Fibroblast of lung (primary cell): ENCODE measurements around the gene TNFRSF18. TPM values are rescaled to one million over a fixed set of nuclear protein-coding genes. Genes with fewer than 3 reads are reported as not detected.

Source experiments
- DNase-seq, 2 donors: peaks; one replicate each; pipeline versions ENCODE4 v3.0.0 to v3.0.0-alpha.2; 2010; ENCODE audit warnings: low read depth in 2 of 2
- H2AFZ ChIP-seq: 2 replicates; pipeline ENCODE4 v1.5.1; 2012; ENCODE audit warnings: low read length, control low read depth, inconsistent platforms
- H3K27ac ChIP-seq: 2 replicates; pipeline ENCODE4 v1.5.1; 2011; ENCODE audit warnings: low read length, control low read depth; ENCODE audit not compliant: insufficient read depth
- H3K27me3 ChIP-seq: 2 replicates; pipeline ENCODE4 v1.5.1; 2011; ENCODE audit warnings: mild to moderate bottlenecking, low read length; ENCODE audit not compliant: control insufficient read depth, insufficient read depth
- H3K36me3 ChIP-seq: 2 replicates; pipeline ENCODE4 v1.5.1; 2011; ENCODE audit warnings: low read length; ENCODE audit not compliant: control insufficient read depth, insufficient read depth
- H3K4me1 ChIP-seq: 2 replicates; pipeline ENCODE4 v1.5.1; 2011; ENCODE audit warnings: low read length; ENCODE audit not compliant: control insufficient read depth, insufficient read depth; ENCODE audit errors: extremely low read depth
- H3K4me2 ChIP-seq: 2 replicates; pipeline ENCODE4 v1.5.1; 2011; ENCODE audit warnings: low read length, control low read depth; ENCODE audit not compliant: insufficient read depth; ENCODE audit errors: extremely low read depth
- H3K4me3 ChIP-seq, 4 experiments: fragments of 200-600 bp in 1 of 4; sonication (generic) in 1 of 4; replicated peaks in 1 of 4; 2 replicates each; pipeline ENCODE4 v1.5.1; 2011 to 2016; ENCODE audit warnings: low read length in 4 of 4, low read depth in 3 of 4, mild to moderate bottlenecking in 3 of 4, control low read depth in 2 of 4, inconsistent platforms in 1 of 4, mixed read lengths in 1 of 4; ENCODE audit not compliant: insufficient read depth in 1 of 4; ENCODE audit errors: control extremely low read depth in 1 of 4
- H3K79me2 ChIP-seq: 2 replicates; pipeline ENCODE4 v1.5.1; 2012; ENCODE audit warnings: mild to moderate bottlenecking, low read length, inconsistent platforms; ENCODE audit not compliant: control insufficient read depth, insufficient read depth
- H3K9ac ChIP-seq: 2 replicates; pipeline ENCODE4 v1.5.1; 2011; ENCODE audit warnings: mild to moderate bottlenecking, low read length, control low read depth; ENCODE audit not compliant: insufficient read depth
- H3K9me3 ChIP-seq: 2 replicates; pipeline ENCODE4 v1.5.1; 2012; ENCODE audit warnings: low read depth, low read length; ENCODE audit not compliant: control insufficient read depth, insufficient read depth
- H4K20me1 ChIP-seq: 2 replicates; pipeline ENCODE4 v1.5.1; 2011; ENCODE audit warnings: low read length; ENCODE audit not compliant: control insufficient read depth, insufficient read depth; ENCODE audit errors: extremely low read depth
- EZH2 ChIP-seq: IDR thresholded peaks from 2 replicates; pipeline ENCODE4 v1.5.1; 2012; ENCODE audit warnings: low read length, control low read depth, mild to moderate bottlenecking; ENCODE audit errors: missing control alignments
- polyA plus RNA-seq, 2 donors: library from polyadenylated mRNA; depleted of rRNA in 1 of 2; stranded (reverse) in 1 of 2; unstranded in 1 of 2; fragments of >200 nt; gene quantifications; 2 replicates each; pipeline ENCODE4 v1.2.1, GENCODE V29; 2011 to 2012; ENCODE audit warnings: missing spikeins in 1 of 2
- total RNA-seq: library from RNA; depleted of rRNA; stranded (reverse); fragments of >200 nt; gene quantifications from 2 replicates; pipeline ENCODE4 v1.2.1, GENCODE V29; 2014
- TF ChIP-seq, protein P1 (sequence below), 2 donors: IDR thresholded peaks in 1 of 2; conservative IDR thresholded peaks in 1 of 2; 1 replicate in 1 of 2; 2 replicates in 1 of 2; pipeline ENCODE4 v1.5.1; 2011 to 2012; ENCODE audit warnings: low read length in 2 of 2, control low read depth in 1 of 2, inconsistent platforms in 1 of 2, low read depth in 1 of 2, mild to moderate bottlenecking in 1 of 2

Gene TNFRSF18
- total and polyA plus RNA-seq, 2 donors (not counting 1 experiment from before 2014, with no cell fraction given), result 1.3 TPM; not detected in 1

GRCh38 chr1:1222575-1223225 lies 16.3 kb upstream of the TNFRSF18 start:
- Histone ChIP-seq H3K79me2 (peaks cover 30% of the 10 kb centered on the region), H3K4me1 (no peaks in the 10 kb centered on the region), H3K27ac (no peak overlapping the region), H3K36me3 (peaks cover 41% of the 10 kb centered on the region), H2AFZ (no peak overlapping the region), H3K9ac (no peak overlapping the region), H3K4me2 (no peak overlapping the region), H4K20me1 (no peaks in the 10 kb centered on the region), H3K9me3 (no peaks in the 10 kb centered on the region), H3K27me3 (no peaks in the 10 kb centered on the region), H3K4me3 (no peak overlapping the region)
- no peak for DNase-seq
- no peak for TF ChIP-seq EZH2
- TF ChIP-seq, protein P1, sequence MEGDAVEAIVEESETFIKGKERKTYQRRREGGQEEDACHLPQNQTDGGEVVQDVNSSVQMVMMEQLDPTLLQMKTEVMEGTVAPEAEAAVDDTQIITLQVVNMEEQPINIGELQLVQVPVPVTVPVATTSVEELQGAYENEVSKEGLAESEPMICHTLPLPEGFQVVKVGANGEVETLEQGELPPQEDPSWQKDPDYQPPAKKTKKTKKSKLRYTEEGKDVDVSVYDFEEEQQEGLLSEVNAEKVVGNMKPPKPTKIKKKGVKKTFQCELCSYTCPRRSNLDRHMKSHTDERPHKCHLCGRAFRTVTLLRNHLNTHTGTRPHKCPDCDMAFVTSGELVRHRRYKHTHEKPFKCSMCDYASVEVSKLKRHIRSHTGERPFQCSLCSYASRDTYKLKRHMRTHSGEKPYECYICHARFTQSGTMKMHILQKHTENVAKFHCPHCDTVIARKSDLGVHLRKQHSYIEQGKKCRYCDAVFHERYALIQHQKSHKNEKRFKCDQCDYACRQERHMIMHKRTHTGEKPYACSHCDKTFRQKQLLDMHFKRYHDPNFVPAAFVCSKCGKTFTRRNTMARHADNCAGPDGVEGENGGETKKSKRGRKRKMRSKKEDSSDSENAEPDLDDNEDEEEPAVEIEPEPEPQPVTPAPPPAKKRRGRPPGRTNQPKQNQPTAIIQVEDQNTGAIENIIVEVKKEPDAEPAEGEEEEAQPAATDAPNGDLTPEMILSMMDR (conservative IDR thresholded peaks at IDR 0.05 in 1 of 2, IDR thresholded peaks at IDR 0.05 in 1 of 2; ENCODE audit: low read depth in 1 of 2, low read length in 2 of 2), result no peak

- no peak overlapping the region for H3K4me3 ChIP-seq
These were observed 15.6 kb upstream of the TNFRSF18 start for GRCh38 chr1:1221887-1222574.

GRCh38 chr1:1220197-1220596 lies 13.8 kb upstream of the TNFRSF18 start:
- no peak overlapping the region for H3K4me3 ChIP-seq
- H3K27me3 ChIP-seq, result no peaks in the 10 kb centered on the region
- no peak overlapping the region for H3K4me2 ChIP-seq
- no peak for DNase-seq
- no peak overlapping the region for H3K9ac ChIP-seq
- peaks cover 8% of the 10 kb centered on the region for H3K79me2 ChIP-seq
- H3K9me3 ChIP-seq, result no peaks in the 10 kb centered on the region
- peaks cover 41% of the 10 kb centered on the region for H3K36me3 ChIP-seq
- H4K20me1 ChIP-seq, result no peaks in the 10 kb centered on the region
- H3K27ac ChIP-seq, result no peak overlapping the region
- no peak overlapping the region for H2AFZ ChIP-seq
- TF ChIP-seq, protein P1 (conservative IDR thresholded peaks at IDR 0.05 in 1 of 2, IDR thresholded peaks at IDR 0.05 in 1 of 2; ENCODE audit: low read depth in 1 of 2, low read length in 2 of 2), result no peak
- no peak for TF ChIP-seq EZH2
- no peaks in the 10 kb centered on the region for H3K4me1 ChIP-seq

More at GRCh38 chr1:1221887-1222574, 15.6 kb upstream of the TNFRSF18 start:
- no peaks in the 10 kb centered on the region for H3K27me3 ChIP-seq
- no peak overlapping the region for H3K27ac ChIP-seq
- DNase-seq, result no peak
- no peak for TF ChIP-seq EZH2
- TF ChIP-seq, protein P1 (conservative IDR thresholded peaks at IDR 0.05 in 1 of 2, IDR thresholded peaks at IDR 0.05 in 1 of 2; ENCODE audit: low read depth in 1 of 2, low read length in 2 of 2), result no peak
- peaks cover 26% of the 10 kb centered on the region for H3K79me2 ChIP-seq
- H2AFZ ChIP-seq, result no peak overlapping the region
- no peaks in the 10 kb centered on the region for H3K4me1 ChIP-seq
- H3K4me2 ChIP-seq, result no peak overlapping the region
- H3K9ac ChIP-seq, result no peak overlapping the region
- no peaks in the 10 kb centered on the region for H3K9me3 ChIP-seq
- H4K20me1 ChIP-seq, result no peaks in the 10 kb centered on the region
- H3K36me3 ChIP-seq, result peaks cover 41% of the 10 kb centered on the region
